ENCODE measurements around the gene REC8. TPM values are rescaled to one million over a fixed set of nuclear protein-coding genes. Genes with fewer than 3 reads are reported as not detected.

The REC8 gene
- total RNA-seq, 1 experiment from 2014 or later = not detected

DNA sequence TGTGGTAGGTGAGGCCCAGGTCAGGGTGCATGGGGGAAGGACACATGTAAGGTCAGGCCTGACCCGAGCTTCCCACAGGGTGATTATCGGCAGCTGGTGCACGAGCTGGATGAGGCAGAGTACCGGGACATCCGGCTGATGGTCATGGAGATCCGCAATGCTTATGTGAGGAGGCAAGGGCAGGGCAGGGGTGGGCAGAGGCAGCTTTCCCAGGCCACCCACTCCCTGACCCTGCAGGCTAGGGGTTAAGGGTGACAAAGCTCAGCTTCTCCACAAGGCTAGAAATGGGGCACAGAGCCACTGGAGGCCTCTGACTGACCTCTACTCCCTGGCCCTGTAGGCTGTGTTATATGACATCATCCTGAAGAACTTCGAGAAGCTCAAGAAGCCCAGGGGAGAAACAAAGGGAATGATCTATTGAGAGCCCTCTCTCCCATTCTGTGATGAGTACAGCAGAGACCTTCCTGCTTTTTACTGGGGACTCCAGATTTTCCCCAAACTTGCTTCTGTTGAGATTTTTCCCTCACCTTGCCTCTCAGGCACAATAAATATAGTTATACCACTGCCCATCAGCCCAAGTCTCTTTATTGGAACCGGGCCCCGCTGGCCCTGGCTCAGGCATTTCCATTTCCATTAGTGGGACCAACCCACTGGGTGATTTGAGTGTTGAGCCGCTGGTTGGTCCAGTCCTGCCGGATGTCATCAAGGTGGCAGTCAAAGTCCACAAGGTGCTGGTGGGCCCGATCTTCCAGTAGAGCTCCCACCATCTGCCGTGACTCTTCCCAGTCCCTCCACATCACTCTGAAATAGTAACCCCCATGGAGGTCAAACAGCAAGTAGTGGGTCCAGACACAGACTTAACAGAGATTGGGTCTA, 33.2 kb upstream of the REC8 start:
- no peak for DNase-seq (ENCODE audit: low spot score)

DNA sequence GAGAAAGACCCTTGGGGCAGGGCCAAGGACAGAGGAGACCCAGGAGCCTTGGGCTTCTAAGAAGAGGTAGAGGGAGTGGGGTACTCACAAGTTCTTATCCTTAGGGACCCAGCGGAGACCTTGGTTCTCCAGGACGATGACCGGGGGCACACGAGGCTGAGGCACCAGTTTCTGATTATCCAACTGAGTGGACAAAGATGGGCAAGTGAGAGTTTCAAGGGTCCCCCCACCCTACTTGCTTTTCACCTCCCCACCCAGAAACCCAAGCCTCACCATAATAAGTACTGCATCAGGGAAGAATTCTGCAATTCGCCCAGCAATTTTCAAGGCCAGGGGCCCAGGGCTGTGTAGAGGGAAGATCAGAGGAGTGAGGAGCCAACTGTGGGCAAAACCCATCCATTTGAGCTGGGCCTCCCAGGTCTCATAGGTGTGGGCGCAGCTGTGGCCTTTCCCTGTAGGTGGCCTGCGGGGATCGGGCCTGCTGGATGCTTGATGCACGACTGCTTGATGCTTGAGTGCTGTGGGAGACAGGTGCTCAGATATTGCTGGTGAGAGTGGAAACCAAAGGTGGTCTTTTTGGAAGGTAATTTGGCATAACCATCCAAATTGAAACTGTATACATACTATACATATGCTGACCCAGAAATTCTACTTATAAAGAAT, 32.5 kb upstream of the REC8 start:
- DNase-seq (ENCODE audit: low spot score) = no peak

DNA sequence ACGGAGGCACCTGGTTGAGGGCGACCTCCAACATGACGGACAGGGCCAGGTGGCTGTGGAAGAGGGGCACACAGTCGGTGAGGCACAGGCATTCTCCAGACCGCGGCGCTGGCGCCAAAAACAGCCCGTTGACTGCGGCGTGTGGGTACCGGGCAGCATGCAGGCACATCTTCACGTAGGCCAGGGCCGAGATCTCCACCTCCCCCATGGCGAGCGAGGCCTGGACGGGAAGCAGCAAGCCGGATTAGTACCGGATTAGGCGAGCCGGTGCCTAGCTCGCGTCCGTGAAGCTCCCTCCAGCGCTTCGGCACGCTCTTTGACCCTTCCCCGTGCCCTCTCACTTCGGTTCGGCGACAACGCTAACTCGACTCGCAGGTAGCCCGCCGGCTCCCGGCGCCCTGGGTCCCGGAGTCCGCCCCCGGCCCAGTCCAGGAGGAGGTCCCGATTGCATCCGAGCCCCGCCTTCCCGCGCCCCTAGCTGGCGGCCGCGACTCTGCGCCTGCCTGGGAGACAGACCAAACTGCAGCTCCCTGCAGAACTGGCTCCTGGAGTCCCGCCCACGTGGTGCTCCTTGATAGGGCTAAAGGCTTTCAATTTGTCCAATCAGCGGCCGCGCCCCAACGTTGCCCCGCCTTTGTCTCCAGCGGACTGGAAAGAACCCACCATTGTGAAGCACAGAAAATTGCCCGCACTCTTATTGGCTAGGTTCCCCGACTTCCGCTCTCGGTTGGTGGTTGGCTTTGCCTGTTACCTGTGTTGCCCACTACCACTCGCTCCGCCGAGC, 30.6 kb upstream of the REC8 start, which contains the start of gene EMC9:
TSS of gene EMC9 (minus strand) at position 495 of the 784 bp plus-strand sequence. CDS start at position 208, 287 bp downstream.
- DNase-seq (ENCODE audit: low spot score) = peak; percentile 96

DNA sequence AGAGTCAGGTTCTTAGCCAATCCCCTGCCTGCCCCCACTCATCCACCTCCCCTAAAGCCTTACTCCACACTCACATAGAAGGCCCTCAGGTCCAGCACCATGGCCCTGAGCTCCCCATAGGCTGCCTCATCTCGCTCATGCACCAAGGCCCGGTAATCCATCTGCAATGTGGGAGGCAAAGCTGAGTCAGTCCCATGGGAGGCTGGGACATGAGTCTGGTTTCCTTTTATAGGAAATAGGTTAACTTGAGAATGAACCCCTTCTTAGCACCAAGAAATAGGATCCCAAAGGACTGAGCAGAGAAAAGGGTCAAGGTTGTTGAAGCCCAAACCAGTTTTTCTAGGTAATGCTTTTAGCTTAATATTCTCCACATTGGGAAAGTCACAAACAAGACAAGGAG, 28.4 kb upstream of the REC8 start:
- DNase-seq (ENCODE audit: low spot score) = no peak

DNA sequence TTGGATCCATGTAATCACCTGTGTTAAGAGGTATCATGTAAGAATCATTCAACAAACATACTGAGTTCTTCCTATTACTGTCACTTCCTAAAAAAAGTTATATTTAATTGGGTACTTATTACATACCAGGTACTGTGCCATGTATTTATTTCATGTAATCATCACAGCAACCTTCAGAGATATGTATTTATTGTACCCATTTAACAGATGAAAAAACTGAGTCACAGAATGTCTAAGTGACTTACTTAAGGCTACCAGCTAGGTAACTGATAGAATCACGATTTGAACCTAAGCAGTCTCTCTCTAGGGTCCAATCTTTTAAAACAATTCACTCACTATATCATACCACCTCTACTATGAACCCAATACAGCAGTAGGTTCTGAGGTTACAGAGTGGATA, 27.4 kb upstream of the REC8 start:
- no peak for DNase-seq (ENCODE audit: low spot score)

DNA sequence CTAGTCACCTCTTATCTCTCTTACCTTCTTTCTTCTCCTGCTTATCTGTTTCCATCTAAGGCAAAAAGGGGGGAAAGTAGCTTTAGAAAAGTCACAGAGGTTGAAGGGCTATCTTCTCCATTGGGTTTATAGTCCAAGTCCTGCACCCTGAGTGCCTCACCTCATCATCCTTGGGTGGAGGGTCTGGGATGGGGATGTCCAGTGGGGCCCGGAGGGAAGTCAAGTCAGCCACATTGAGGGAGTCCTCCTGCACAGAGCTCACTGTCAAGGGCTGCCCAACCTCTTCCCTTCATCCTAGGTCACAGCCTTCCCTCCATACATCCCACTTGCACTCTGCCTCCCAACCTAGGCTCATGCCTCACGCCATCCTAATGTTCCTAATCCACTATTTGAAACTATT, 26.7 kb upstream of the REC8 start:
- no peak for DNase-seq (ENCODE audit: low spot score)

DNA sequence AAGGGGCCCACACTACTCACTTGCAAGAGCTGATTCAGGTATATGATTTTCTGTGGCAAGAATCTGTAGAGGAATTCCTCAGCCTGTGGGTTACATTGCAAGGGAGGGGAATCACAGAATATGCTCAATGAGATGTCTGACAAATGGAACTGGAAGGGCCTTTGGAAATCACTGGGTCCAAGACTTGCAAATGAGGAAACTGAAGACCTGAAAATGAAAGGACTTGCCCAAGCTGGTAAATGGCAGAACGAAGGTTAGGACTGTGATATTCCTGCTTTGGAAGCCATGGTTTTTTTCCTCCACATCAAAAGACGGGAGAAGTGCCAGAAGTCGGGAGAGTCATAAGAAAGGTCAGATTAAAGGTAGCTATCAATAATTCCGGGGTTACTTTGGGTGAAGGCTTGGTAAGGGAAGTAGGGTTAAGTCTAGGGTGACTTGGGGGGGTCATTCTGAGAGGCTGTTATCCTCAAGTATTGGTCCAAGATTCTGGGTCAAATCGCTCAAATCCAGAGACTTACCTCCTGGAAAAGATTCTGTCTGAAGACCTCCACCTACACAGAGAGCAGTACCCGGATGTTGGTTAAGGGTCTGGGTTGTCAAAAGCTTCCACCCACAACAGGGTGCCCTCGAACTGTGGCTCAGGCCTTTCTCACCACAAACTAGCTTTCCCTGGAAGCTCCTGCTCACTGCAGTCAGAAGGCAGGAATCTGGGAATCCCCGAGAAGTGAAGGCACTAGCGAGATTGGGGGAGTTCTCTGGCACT, 26.0 kb upstream of the REC8 start:
- DNase-seq (ENCODE audit: low spot score) = no peak

DNA sequence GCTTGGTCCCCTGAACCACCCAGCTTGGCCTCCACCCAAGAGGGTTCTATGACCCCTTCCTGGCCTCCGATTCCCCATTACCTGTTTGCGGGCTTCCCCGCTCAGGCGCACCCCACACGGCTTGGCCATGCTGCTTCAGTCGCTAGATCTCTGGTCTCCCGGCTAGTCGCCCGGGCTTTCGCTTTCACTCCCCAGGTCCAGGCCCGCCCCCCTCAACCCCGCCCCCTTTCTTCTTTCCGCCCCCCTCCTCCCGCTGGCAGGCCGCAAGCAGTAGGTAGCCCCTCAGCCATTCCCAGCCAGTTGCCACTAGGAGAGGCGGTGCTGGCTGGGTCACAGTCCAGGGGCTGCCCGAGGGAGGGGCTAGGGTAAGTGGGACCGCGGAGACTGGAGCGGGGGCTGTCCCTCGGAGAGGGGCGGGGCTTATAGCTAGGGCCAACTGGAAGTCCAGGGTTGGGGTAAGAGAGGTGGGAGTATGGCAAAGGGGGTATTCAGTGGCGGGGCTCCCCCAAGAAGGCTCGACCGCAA, 25.4 kb upstream of the REC8 start, which contains the start of gene PSME2:
TSS of gene PSME2 (minus strand) at position 158 of the 525 bp plus-strand sequence. CDS start at position 129, 29 bp downstream.
- peak; percentile 90 for DNase-seq (ENCODE audit: low spot score)

DNA sequence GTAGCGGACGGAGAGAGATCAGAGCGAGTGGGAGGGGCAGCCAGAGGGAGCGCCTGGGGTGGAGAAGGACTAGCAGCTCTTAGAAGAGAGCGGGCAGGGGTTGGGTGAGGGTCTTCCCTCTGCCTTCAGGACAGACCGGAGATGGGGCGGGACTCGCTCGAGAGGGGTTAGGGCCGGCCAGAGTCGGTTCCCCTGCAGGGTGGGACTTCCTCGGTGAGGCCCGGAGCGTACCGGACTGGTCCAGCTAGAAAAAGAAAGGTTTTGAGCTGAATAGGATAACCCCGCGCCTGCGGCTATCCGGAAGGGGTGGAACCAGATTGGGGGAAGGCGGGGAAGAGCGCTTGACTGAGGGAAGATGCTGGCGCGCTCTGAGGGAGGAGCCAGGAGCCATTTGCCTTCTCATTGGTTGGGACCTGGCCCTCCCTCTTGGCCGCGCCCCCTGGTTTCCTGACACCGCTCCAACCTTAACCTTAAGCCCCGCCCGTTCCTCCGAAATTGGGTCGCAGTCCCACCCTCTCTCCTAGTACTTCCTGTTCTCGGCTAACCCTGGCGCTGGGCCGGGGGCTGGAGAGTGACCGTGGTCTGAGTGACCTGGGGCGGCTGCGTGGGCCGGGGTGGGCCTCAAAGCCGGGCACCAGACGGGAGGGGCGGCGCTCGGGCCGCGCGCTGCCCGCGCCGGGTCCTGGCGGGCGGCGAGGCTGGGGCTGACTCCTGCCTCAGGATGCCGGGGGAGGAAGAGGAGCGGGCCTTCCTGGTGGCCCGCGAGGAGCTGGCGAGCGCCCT, 24.7 kb upstream of the REC8 start, which contains the start of gene RNF31:
TSS of gene RNF31 (plus strand) at position 521 of the 783 bp plus-strand sequence. CDS start at position 722, 201 bp downstream.
- peak; percentile 96 for DNase-seq (ENCODE audit: low spot score)

DNA sequence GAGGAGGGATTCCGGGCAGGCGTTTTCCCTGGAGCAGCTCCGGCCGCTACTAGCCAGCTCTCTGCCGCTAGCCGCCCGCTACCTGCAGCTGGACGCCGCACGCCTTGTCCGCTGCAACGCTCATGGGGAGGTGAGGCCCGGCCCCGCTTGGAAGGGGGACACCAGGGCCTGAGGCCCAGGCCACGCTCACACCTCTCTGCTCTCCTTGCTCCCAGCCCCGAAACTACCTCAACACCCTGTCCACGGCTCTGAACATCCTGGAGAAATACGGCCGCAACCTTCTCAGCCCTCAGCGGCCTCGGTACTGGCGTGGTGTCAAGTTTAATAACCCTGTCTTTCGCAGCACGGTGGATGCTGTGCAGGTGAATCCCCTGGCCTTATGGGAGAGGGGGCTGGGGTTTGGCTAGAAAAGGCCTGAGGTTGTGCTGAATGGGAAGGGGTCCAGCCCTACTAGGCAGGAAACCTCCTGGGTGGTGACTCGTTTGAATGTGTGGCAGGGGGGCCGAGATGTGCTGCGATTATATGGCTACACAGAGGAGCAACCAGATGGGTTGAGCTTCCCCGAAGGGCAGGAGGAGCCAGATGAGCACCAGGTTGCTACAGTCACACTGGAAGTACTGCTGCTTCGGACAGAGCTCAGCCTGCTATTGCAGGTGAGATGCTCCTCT, 24.0 kb upstream of the REC8 start:
- DNase-seq (ENCODE audit: low spot score) = no peak

DNA sequence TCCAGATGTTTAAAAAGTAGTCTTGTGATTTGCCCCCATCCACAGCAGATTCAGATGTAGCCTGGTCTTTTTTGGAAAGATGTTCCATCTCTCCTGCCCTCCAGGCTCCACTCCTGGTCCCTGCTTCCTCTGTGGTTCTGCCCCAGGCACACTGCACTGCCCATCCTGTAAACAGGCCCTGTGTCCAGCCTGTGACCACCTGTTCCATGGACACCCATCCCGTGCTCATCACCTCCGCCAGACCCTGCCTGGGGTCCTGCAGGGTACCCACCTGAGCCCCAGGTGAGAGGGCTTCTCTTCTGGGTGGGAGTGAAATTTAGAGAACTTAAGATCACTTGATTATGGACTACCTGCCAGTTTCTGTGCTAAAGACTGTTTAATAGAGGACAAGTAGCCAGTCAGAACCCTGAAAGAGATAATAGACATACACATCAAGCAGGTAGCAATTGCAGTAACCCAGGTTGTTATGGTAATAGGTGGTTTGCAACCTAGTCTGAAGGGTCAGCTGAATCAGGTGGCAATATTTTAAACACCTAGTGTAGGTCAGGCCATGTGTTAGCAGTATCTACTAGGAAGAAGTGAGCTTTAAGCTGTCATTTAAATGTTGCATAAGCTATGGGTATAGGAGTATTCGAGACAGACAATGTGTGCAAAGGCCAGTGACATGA, 22.4 kb upstream of the REC8 start:
- no peak for DNase-seq (ENCODE audit: low spot score)

DNA sequence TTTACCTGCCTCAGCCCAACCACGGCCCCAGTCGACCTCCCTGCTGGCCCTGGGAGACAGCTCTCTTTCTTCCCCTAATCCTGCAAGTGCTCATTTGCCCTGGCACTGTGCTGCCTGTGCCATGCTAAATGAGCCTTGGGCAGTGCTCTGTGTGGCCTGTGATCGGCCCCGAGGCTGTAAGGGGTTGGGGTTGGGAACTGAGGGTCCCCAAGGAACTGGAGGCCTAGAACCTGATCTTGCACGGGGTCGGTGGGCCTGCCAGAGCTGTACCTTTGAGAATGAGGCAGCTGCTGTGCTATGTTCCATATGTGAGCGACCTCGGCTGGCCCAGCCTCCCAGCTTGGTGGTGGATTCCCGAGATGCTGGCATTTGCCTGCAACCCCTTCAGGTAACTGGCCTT, 21.8 kb upstream of the REC8 start:
- DNase-seq (ENCODE audit: low spot score) = no peak

DNA sequence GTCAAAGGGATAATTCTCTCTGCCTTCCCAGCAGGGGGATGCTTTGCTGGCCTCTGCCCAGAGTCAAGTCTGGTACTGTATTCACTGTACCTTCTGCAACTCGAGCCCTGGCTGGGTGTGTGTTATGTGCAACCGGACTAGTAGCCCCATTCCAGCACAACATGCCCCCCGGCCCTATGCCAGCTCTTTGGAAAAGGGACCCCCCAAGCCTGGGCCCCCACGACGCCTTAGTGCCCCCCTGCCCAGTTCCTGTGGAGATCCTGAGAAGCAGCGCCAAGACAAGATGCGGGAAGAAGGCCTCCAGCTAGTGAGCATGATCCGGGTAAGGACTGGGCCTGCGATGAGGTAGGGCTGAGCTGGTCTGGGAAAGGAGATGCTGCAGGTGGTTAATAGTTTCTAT, 21.3 kb upstream of the REC8 start:
- DNase-seq (ENCODE audit: low spot score) = no peak

DNA sequence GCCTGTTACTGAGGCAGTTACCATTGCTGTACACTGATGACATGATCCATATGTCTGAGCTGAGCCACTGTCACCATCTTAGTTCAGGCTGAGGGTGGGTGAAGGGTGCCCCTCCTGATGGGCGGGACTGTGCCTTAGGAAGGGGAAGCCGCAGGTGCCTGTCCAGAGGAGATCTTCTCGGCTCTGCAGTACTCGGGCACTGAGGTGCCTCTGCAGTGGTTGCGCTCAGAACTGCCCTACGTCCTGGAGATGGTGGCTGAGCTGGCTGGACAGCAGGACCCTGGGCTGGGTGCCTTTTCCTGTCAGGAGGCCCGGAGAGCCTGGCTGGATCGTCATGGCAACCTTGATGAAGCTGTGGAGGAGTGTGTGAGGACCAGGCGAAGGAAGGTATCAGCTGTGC, 20.9 kb upstream of the REC8 start:
- no peak for DNase-seq (ENCODE audit: low spot score)

DNA sequence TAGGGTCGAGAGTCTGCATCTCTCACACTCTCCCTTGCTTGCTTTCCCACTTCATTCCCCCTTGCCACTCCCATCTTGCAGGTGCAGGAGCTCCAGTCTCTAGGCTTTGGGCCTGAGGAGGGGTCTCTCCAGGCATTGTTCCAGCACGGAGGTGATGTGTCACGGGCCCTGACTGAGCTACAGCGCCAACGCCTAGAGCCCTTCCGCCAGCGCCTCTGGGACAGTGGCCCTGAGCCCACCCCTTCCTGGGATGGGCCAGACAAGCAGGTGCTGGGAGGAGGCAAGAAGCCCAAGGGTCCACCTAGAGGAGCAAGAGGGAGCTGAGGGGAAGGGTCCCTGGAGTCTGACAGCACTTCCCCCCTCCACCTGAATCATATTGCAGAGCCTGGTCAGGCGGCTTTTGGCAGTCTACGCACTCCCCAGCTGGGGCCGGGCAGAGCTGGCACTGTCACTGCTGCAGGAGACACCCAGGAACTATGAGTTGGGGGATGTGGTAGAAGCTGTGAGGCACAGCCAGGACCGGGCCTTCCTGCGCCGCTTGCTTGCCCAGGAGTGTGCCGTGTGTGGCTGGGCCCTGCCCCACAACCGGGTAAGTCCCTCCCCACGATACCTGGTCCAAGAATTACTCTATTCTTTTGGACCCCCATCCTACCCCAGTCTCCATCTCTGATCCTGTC, 20.3 kb upstream of the REC8 start:
- no peak for DNase-seq (ENCODE audit: low spot score)

DNA sequence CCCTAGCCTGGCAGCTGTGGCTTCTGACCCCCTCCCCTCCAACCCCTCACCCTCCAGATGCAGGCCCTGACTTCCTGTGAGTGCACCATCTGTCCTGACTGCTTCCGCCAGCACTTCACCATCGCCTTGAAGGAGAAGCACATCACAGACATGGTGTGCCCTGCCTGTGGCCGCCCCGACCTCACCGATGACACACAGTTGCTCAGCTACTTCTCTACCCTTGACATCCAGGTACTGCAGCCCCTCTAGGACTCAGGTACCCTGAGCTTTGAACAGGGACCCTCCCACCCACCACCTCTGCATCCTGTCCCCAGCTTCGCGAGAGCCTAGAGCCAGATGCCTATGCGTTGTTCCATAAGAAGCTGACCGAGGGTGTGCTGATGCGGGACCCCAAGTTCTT, 16.8 kb upstream of the REC8 start:
- no peak for DNase-seq (ENCODE audit: low spot score)

DNA sequence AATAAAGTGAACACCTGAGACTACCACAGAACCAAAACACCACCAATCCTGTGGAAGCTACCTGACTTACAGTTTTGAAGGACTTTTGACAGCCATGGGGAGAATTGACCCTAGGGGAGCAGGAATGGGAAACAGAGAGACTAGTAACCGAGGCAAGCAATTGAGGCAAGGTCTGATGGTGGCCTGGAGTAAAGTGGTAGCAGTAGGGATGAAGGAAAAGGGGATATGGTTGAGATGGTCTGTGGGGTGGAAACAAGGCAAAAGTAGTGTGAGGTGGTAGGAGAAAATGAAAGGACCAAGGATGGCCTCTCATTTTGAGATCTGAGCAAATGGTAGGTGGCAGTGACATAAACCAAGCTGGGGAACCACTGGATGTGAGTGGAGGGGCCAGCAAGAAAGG, 15.0 kb upstream of the REC8 start:
- no peak for DNase-seq (ENCODE audit: low spot score)

DNA sequence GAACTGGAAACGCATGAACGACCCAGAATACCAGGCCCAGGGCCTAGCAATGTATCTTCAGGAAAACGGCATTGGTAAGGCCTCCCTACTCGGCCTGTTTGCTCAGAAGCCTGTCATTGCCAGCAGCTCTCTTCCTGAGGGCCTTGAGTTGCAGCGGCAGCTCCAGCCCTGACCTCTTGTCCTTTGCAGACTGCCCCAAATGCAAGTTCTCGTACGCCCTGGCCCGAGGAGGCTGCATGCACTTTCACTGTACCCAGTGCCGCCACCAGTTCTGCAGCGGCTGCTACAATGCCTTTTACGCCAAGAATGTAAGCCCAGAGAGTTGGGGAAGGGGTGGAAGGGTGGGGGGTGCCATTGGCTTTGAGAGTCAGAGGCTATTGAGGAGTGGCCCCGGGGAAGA, 14.5 kb upstream of the REC8 start:
- DNase-seq (ENCODE audit: low spot score) = no peak
